Aortic smooth muscle cell (primary cell): Measurements from ENCODE around the gene UCN. TPM values are rescaled to one million over a fixed set of nuclear protein-coding genes. Genes with fewer than 3 reads are reported as not detected.

Experiments used
- total RNA-seq: library from RNA; depleted of rRNA; stranded (reverse); fragments of >200 nt; gene quantifications from 2 replicates; pipeline ENCODE4 v1.2.3, GENCODE V29; 2014

UCN gene, protein sequence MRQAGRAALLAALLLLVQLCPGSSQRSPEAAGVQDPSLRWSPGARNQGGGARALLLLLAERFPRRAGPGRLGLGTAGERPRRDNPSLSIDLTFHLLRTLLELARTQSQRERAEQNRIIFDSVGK
- 0.40 and 0.50 TPM in 2 replicates for total RNA-seq

GRCh38 chr2:27308359-27308881, at the start of gene UCN:
TSS of gene UCN (minus strand) at chr2:27308445. CDS start at chr2:27307895, 550 bp downstream.

GRCh38 chr2:27356382-27357181, 48.3 kb upstream of the UCN start, which contains the start of gene GTF3C2:
TSS of gene GTF3C2 (minus strand) at chr2:27356764. CDS start at chr2:27343554, 13,210 bp downstream.

GRCh38 chr2:27322766-27323595, 14.7 kb upstream of the UCN start, which contains the start of gene MPV17:
TSS of gene MPV17 (minus strand) at chr2:27323097. CDS start at chr2:27322517, 580 bp downstream.

GRCh38 chr2:27281855-27282559, 26.2 kb downstream of the UCN start, which contains the start of gene TRIM54:
TSS of gene TRIM54 (plus strand) at chr2:27282429. CDS start at chr2:27282732, 303 bp downstream.

DNA sequence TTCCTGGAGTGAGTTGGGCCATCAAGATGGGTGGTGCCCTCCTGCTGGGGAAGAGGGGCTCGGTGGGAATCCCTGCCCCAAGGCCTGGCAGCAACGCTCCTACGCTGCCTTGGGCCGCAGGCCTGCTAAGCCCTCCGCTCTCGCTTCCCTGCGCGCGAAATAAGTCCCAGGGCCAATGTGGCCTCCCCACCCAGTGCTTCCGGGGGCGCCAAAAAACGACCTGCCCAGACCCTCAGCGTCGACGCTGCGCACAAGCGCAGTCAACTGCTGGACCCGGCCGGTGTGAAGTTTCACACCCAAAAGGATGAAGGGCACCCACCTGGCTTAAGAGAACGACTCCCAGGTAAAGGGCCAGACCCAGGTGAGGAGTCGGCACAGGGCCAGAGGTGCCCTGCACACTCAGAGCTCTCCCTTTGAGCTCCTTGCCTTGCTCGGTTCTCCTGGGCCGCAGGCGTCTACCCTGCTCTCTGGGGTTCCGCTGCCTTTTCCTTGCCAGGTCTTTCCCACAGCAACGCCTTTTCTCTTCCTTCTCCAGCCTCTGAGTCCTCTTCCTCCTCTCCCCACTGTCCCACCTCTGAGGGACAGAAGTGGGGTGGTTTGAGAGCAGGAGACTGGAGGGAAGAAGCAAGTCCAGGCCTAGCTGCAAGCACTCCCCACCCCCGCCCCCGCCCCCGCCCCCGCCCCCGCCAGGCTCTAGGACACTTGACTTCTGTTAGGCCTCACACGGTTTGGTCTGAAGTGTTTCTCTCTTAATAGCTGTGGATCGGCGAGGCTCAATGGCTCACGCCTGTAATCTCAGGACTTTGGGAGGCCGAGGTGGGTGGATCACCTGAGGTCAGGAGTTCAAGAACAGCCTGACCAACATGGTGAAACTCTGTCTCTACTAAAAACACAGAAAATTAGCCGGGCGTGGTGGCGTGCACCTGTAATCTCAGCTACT, 32.8 kb downstream of the UCN start, which contains the start of gene DNAJC5G:
Gene DNAJC5G (plus strand): TSS at position 223 of the 940 bp plus-strand sequence. CDS start 1,296 bp downstream, outside the sequence.

GRCh38 chr2:27262379-27263286, 45.6 kb downstream of the UCN start, which contains the start of gene SLC30A3:
TSS of gene SLC30A3 (minus strand) at chr2:27263047. CDS start at chr2:27262906, 141 bp downstream.

Other genes starting within 250 kb of the UCN start
- gene OST4, start 236.8 kb downstream of the UCN start, total RNA-seq: 560 and 659 TPM in 2 replicates
- 260 and 292 TPM in 2 replicates for gene EMILIN1, start 229.8 kb downstream of the UCN start, total RNA-seq
- gene KHK, start 221.7 kb downstream of the UCN start, total RNA-seq: 0.81 and 1.3 TPM in 2 replicates
- gene CGREF1, start 189.3 kb downstream of the UCN start, total RNA-seq: 7.0 and 12.2 TPM in 2 replicates
- 0.40 TPM in 1 of 2 replicates, not detected in the other for gene ABHD1, start 184.6 kb downstream of the UCN start, total RNA-seq
- gene PREB, start 173.8 kb downstream of the UCN start, total RNA-seq: 40.1 and 54.8 TPM in 2 replicates
- gene PRR30, start 169.0 kb downstream of the UCN start, total RNA-seq: not detected in 2 replicates
- not detected in 2 replicates for gene TCF23, start 159.4 kb downstream of the UCN start, total RNA-seq
- 219 and 241 TPM in 2 replicates for gene ATRAID, start 96.4 kb downstream of the UCN start, total RNA-seq
- gene SLC5A6, start 96.2 kb downstream of the UCN start, total RNA-seq: 6.2 and 10.8 TPM in 2 replicates
- gene CAD, start 91.1 kb downstream of the UCN start, total RNA-seq: 20.6 and 26.8 TPM in 2 replicates
- 0.19 TPM in 1 of 2 replicates, not detected in the other for gene SLC30A3, start 45.4 kb downstream of the UCN start, total RNA-seq
- gene DNAJC5G, start 33.0 kb downstream of the UCN start, total RNA-seq: not detected in 2 replicates
- gene TRIM54, start 26.0 kb downstream of the UCN start, total RNA-seq: 0.13 and 0.19 TPM in 2 replicates
- 72.7 and 75.7 TPM in 2 replicates for gene MPV17, start 14.7 kb upstream of the UCN start, total RNA-seq
- gene GTF3C2, start 48.3 kb upstream of the UCN start, total RNA-seq: 21.0 and 22.5 TPM in 2 replicates
- gene EIF2B4, start 61.9 kb upstream of the UCN start, total RNA-seq: 29.8 and 33.2 TPM in 2 replicates
- gene SNX17, start 62.2 kb upstream of the UCN start, total RNA-seq: 136 and 145 TPM in 2 replicates
- 6.4 and 7.5 TPM in 2 replicates for gene ZNF513, start 72.3 kb upstream of the UCN start, total RNA-seq
- 76.8 and 107 TPM in 2 replicates for gene PPM1G, start 101.1 kb upstream of the UCN start, total RNA-seq
- 98.6 and 107 TPM in 2 replicates for gene NRBP1, start 120.2 kb upstream of the UCN start, total RNA-seq
- gene KRTCAP3, start 133.9 kb upstream of the UCN start, total RNA-seq: 0.13 and 0.37 TPM in 2 replicates
- 34.1 and 42.7 TPM in 2 replicates for gene IFT172, start 181.3 kb upstream of the UCN start, total RNA-seq
- gene FNDC4, start 186.8 kb upstream of the UCN start, total RNA-seq: 87.1 and 98.2 TPM in 2 replicates
- 22.0 and 22.6 TPM in 2 replicates for gene GCKR, start 188.4 kb upstream of the UCN start, total RNA-seq